C4-2B (cell line): ENCODE measurements around the gene TNFRSF13B.
A peak's percentile ranks its signal among the peaks of the same experiment; 100 is the strongest.
"Not testable (repeated sequence)": the region's sequence is repeated elsewhere in the genome, so short reads cannot be mapped to it uniquely, and the experiment has no call there.

Source experiments
- H3K27ac ChIP-seq: fragments of 450-650 bp; 2 replicates; pipeline ENCODE4 v1.5.1; 2017
- ZFX ChIP-seq: fragments of 450-650 bp; IDR thresholded peaks from 2 replicates; pipeline ENCODE4 v1.6.1; 2017
- TF ChIP-seq, protein P1 (sequence below): fragments of 450-650 bp; conservative IDR thresholded peaks from 2 replicates; pipeline ENCODE4 v1.5.1; 2017; ENCODE audit warnings: mild to moderate bottlenecking

Gene TNFRSF13B

DNA sequence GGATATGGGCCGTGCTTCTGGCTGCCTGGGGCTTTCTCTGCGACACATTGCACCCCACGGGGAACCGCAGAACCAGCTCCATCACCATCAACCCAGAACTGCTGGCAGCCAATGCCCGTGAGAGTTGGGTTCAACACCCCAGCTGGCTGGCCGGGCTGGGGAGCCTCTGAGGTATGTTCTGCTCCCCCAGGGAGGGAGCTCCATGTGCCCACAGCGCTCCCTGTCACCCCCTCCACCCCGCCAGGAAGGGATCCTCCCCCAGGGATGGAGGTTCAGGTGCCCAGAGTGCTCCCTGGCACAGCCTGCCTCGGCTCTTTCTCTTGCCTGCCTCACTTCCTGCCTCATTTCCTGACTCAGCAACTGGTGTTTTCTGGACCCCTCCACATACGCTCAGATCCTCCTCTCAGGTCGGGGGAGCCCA lies 46.1 kb upstream of the TNFRSF13B start:
- H3K27ac ChIP-seq = peak overlapping the region; percentile 72
- no peak for TF ChIP-seq ZFX
- TF ChIP-seq, protein P1, sequence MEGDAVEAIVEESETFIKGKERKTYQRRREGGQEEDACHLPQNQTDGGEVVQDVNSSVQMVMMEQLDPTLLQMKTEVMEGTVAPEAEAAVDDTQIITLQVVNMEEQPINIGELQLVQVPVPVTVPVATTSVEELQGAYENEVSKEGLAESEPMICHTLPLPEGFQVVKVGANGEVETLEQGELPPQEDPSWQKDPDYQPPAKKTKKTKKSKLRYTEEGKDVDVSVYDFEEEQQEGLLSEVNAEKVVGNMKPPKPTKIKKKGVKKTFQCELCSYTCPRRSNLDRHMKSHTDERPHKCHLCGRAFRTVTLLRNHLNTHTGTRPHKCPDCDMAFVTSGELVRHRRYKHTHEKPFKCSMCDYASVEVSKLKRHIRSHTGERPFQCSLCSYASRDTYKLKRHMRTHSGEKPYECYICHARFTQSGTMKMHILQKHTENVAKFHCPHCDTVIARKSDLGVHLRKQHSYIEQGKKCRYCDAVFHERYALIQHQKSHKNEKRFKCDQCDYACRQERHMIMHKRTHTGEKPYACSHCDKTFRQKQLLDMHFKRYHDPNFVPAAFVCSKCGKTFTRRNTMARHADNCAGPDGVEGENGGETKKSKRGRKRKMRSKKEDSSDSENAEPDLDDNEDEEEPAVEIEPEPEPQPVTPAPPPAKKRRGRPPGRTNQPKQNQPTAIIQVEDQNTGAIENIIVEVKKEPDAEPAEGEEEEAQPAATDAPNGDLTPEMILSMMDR = no peak

DNA sequence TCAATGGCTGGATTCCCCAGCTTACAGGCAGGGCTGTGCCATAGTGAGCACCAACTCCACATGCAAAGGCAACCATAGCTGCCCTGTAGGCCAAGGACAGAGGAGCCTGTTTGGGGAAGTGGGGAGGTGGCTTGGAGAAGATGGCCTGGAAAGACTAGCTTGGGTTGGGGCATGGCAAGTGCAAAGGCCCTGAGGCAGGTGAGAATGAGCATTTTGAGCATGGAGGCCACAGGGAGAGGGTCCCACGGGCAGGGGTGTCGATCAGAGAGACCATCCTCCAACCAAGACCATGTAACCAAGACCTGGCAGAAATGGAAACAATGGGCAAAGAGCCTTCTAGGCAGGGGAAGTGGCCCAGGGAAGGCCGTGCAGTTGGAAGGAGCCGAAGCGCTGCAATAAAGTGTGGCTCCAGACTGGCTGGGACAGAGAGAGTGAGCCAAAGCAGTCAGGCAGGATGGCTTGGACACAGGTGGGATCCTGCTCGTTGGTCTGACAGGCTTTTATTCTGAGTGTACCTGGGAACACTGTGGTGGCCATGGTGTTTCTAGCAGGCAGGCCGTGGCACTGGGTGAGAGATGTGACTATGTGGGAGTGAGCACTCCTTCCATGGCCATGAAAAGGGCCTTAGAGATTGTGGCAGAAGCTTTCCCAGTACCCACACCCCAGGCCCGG lies 45.6 kb upstream of the TNFRSF13B start:
- peak overlapping the region; percentile 72 for H3K27ac ChIP-seq
- TF ChIP-seq, protein P1 = no peak
- no peak for TF ChIP-seq ZFX

DNA sequence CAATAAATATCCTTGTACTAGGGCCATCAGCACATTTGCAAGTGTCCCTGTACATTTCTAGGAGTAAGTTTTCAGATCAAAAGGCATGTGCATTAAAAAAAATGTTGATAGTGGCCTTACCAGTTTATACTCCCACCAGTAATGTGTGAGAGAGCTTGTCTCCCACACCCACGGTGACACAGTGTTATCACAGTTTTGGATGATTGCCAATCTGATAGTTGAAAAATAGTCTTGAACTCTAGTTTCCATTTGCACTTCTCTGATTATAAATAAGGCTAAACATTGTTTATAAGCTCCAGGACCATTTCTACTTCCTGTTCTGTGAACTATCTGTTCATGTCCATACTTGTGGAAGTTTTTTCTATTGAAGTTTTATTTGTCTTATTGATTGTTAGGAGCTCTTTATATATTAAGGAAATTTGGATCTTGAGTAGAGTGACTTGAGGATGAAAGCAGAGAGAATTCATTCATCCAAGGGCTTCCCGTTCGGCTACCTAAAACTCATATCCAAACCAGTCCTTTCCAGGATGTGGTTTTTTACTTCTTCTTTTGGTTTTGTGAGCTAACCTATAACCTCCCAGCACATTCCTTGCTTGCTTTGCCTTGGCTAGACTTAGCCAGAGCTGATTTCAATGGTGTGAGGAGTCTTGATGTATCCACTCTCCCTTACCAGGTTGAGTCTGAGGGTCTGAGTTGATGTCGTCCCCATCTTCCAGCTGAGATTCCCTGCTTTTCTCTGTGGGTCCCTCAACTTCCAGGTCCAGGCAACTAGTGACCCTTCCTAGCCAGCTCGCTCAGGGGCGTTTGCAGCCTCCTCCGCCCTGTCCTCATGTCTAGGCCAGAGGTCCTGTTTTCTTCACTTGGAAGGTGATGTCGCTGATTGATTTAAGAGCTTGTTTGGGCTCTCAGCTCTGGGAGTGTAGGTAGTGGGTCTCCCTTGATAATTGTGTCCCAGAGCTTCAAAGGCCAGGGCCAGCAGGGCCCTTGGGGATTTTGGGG lies 44.6 kb upstream of the TNFRSF13B start:
- H3K27ac ChIP-seq = peak overlapping the region; percentile 72; the same call in 1 of the 2 replicates

DNA sequence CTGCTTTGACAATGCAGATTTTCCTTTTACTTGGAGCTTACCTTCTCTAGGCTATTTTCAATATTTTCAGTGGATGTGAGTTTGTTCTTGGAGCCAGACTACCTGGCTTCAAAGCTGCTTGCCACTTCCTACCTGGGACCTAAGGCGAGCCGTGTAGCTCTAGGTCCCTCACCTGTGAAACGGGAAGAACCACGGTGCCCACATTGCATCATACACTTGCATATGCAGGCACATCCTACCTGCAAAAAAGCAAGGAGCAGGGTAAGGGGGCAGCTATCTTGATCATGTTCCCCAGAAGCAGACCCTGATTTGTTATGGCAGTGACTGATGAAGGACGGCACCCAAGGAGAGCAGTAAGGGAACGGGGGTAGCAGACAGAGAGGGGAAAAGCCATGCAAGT lies 43.3 kb upstream of the TNFRSF13B start:
- TF ChIP-seq, protein P1 = no peak
- TF ChIP-seq ZFX = no peak
- H3K27ac ChIP-seq = no peak overlapping the region

DNA sequence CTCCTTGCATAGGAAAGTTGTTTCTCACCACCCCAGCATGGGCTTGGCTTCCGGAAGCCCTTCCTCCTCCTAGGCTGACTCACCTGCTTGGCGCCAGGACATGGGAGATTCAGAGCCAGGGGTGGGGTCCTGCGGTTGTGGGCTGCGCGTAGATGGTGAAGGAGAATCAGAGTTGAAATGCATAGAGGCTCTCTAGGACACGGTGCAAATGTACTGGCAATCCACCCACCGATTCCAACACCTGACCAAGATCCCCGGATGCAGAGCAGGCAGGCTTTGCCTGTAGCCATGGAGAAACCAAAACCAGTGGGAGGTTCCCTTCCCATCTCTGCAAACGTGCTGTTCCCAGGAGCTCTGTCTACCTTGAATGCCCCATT lies 42.8 kb upstream of the TNFRSF13B start:
- not testable (repeated sequence) for H3K27ac ChIP-seq

DNA sequence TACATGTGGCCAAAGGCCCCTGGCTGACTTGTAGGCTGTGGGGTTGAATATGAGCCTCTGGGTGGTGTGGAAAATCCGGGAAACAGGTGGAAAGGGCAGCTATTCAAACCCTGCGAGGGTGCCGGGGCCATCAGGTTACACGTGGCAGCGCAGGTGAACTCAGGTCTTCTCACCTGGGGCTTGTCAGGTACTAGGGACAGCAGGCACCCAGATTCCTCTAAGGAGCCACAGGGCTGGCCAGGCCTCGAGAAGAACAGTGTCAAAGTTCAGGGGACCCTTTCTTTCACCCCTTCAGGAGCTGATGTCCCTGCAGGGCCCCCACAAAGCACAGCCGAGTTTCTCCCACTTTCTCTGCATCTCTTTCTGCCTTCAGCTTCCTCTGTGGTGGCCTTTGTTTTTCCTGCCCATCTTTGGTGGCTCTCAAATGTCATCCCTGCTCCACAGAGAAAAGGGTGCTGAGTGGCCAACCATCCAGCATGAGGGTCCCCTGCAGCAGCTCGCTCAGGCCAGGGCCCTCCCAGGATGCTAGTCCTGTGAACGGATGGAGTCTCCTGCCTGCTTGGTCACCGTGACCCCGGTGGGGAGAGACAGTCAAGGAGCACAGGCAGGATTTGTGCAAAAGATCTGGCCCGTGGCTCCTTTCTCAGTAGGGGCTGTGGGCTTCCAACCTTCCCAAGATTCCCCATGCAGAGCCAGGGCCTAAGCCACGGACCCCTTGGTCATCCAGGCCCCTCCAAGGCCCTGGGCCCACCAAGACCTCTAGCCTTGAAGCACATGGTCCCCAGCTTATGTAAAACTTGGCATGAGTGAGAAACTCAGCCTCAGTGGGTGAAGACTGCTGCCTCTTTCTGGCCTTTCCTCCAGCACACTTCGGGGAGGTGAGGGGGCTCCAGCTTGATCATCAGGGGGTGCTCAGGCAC lies 42.2 kb upstream of the TNFRSF13B start:
- not testable (repeated sequence) for H3K27ac ChIP-seq

DNA sequence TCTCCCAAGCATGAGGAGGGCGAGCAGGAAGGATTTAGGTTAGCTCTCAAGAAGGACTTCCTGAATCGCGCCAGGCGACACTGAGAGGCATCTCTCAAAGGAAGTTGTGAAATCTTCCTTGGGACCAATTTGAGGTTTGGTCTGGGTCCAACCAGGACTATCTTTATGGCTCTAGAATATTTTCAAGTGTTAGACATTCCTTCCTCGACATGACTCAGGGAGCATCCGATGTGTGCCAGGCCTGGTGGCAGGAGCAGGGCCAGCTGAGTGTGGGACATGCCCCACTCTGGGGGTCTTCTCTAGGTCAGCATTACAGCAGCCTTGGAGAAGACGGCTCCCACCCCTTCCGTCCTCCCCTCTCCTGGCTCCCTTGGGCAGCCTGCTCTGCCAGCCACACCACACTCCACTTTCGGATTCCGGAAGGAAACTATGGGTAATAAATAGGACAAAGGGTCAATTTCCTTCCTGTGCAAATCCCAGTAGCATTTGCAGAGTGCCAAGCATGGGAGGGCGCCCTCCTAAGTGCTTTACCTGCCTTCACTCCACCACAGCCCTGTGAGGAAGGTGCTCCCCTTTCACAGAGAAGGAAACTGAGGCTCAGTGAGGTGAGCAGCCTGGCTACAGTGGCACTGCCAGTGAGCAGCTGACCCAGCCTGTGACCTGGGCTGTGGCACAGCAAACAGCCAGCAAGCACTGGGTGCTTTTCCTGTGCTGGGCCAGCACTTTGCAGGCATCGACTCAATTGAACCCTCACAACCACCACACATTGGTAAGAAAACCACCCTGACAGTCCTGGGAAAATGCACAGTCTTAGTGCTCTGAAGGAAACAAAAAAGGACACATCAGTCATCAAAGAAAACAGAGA lies 39.4 kb upstream of the TNFRSF13B start:
- H3K27ac ChIP-seq = not testable (repeated sequence)

DNA sequence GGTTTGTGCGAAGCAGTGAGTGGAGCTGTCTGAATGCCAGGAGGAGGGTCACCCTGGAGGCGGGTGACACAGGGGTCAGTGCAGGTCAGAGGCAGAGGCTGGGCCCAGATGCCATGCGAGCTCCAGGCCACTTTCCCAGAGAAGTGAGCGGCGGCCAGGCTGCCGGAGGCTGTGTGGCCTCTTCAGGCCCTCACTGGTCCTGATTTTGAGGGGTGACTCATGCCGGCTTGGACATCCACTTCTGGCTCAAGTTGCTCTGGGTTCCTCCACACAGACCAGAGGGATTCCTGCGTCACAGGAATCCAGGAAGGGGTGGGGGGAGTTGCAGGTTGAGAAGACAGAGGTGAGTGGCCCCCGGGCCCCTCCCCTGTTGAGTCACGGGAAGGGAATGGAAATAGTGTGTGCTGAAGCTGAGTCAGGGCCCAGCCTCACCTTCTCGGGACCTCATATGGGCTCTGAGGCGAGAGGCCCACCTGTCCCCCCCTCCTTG lies 38.7 kb upstream of the TNFRSF13B start:
- H3K27ac ChIP-seq = not testable (repeated sequence)

DNA sequence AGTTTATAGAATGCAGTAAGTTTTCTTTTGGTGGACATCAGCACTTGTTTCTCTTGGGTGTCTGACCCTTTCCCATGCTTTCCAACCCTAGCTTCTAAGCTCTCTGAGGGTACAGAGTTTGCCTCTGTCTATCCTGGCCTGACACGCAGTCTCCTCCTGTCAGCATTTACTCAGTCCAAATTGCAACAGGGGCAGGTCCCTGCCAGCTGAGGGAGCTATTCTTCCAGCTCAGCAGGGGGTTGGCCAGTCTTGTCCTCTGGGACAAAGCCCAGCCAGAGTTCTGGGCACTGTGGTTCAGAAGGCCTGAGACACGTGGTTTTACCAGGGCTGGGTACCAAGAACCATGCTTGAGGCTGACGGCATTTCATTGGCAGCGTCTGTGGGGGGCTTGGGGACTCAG lies 38.1 kb upstream of the TNFRSF13B start:
- not testable (repeated sequence) for H3K27ac ChIP-seq

DNA sequence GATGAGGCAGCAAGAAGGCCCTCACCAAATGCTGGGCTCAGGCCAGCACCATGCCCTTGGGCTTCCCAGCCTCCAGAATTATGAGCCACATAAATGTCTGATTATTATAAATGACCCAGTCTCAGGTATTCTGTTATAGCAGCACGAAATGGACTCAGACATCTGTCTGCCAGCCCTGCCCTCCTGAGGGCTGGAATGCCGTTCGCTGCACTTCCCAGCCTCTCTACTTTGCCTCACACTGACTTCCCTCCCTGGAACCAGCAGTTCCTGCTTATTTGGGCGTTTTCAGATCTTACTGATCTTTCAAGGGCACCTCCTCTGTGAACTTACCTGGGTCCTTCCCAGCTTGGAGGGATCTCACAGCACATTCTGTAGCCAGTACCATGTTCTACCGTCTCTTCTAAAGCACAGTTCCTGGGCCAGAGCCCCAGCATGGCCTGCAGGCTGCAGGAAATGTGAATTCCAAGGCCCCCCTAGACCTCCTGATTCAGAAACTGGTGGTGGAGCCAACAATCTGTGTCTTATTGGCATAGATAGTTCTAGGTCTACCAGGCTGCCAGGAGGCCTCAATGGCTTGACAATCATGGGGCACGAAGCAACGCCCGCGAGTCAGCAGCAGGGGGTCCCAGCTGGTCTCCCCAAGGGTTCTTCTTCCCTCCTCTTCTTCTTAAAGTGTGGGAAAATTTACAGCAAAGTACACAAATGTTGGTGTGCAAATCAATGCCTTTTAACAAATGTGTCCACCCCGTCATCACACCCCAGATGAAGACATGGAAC lies 36.9 kb upstream of the TNFRSF13B start:
- H3K27ac ChIP-seq = not testable (repeated sequence)

DNA sequence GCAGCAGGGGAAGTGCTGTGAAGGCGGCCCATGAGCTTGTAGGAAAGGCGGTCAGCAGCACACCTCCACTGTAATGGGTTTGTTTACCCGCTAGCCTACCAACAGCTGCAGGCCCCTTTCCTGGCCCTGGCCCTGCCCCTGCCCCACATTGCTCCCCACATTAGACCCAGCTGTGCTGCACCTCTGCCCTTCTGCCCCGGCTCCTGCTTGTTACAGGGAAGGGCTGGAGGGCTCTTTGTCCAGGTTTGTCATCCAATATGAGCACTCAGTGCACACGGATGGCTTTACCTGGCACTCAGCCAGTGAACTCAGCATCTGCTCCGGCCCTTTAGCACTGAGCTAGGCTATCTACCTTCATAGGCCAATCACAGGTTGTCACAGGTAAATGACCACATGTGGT lies 36.0 kb upstream of the TNFRSF13B start:
- H3K27ac ChIP-seq = not testable (repeated sequence)

DNA sequence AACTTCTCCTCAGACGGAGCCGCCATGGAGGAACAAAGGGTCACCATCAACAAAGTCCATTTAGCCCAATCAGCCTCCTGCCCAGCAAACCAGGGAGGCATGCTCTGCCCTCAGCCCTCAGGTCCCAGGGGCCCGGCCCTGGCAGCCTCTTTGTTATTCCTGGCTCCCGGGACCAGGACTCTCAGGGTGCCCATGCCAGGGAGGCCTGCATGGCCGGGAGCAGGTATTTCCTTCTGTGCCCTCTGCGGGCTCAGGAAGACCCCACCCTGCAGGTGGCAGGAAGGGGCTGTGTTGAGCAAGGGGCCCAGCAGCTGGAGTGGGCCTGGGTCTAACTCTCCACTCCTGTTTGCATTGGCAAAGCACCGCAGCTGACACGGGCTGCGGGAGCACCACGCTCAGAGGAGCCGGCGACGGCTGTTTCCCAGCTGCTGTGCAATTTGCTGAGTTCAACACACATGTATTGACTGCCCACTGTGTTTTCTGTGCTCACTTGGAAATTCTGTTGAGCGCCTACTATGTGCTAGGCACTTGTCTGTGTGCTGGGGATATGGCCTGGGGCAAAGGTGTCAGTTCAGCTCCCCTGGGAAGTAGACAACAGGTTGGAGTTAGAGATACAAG lies 33.2 kb upstream of the TNFRSF13B start:
- H3K27ac ChIP-seq = not testable (repeated sequence)
